Astrocyte (in vitro differentiated cells and primary cell): ENCODE data around the gene CLTCL1.

Experiments
- EZH2 ChIP-seq: IDR thresholded peaks from 2 replicates; pipeline ENCODE4 v1.6.1; 2012; ENCODE audit warnings: mild to moderate bottlenecking, low read length, inconsistent platforms; ENCODE audit not compliant: insufficient read depth
- TF ChIP-seq, protein P1 (sequence below): IDR thresholded peaks from 2 replicates; pipeline ENCODE4 v1.5.1; 2011; ENCODE audit warnings: low read depth, mild to moderate bottlenecking, inconsistent platforms, low read length, moderate library complexity; ENCODE audit not compliant: insufficient read depth

GRCh38 chr22:19149047-19149883 is 142.3 kb downstream of the CLTCL1 start:
- TF ChIP-seq, protein P1, sequence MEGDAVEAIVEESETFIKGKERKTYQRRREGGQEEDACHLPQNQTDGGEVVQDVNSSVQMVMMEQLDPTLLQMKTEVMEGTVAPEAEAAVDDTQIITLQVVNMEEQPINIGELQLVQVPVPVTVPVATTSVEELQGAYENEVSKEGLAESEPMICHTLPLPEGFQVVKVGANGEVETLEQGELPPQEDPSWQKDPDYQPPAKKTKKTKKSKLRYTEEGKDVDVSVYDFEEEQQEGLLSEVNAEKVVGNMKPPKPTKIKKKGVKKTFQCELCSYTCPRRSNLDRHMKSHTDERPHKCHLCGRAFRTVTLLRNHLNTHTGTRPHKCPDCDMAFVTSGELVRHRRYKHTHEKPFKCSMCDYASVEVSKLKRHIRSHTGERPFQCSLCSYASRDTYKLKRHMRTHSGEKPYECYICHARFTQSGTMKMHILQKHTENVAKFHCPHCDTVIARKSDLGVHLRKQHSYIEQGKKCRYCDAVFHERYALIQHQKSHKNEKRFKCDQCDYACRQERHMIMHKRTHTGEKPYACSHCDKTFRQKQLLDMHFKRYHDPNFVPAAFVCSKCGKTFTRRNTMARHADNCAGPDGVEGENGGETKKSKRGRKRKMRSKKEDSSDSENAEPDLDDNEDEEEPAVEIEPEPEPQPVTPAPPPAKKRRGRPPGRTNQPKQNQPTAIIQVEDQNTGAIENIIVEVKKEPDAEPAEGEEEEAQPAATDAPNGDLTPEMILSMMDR: no peak
- peak; percentile 98 for TF ChIP-seq EZH2
